Liver (tissue), 9 donors: Measurements from ENCODE around the gene AMZ1. TPM values are rescaled to one million over a fixed set of nuclear protein-coding genes. Genes with fewer than 3 reads are reported as not detected.
A peak's percentile ranks its signal among the peaks of the same experiment; 100 is the strongest.

Experiments used
- DNase-seq: peaks from one replicate; pipeline ENCODE4 v3.0.0-alpha.2; 2017; ENCODE audit warnings: low spot score
- H3K27ac ChIP-seq, 2 donors: one replicate each; pipeline ENCODE4 v1.7.0; 2013; ENCODE audit warnings: inconsistent platforms in 2 of 2, low read length in 2 of 2, control low read depth in 1 of 2, low read depth in 1 of 2, mild to moderate bottlenecking in 1 of 2
- H3K27me3 ChIP-seq, 4 donors: one replicate each; pipeline versions ENCODE4 v1.6.1 to v1.7.0; 2013; ENCODE audit warnings: low read length in 3 of 4, inconsistent platforms in 1 of 4, mild to moderate bottlenecking in 1 of 4, moderate library complexity in 1 of 4; ENCODE audit not compliant: control insufficient read depth in 4 of 4, insufficient read depth in 4 of 4
- H3K36me3 ChIP-seq, 4 donors: one replicate each; pipeline versions ENCODE4 v1.6.1 to v1.7.0; 2013; ENCODE audit warnings: low read length in 3 of 4, mild to moderate bottlenecking in 3 of 4, low read depth in 1 of 4, moderate library complexity in 1 of 4; ENCODE audit not compliant: control insufficient read depth in 4 of 4, insufficient read depth in 3 of 4
- H3K4me1 ChIP-seq, 4 donors: one replicate each; pipeline versions ENCODE4 v1.6.1 to v1.7.0; 2013; ENCODE audit warnings: low read length in 3 of 4, mild to moderate bottlenecking in 3 of 4, moderate library complexity in 1 of 4; ENCODE audit not compliant: control insufficient read depth in 4 of 4, insufficient read depth in 4 of 4
- H3K4me3 ChIP-seq, 3 donors: one replicate each; pipeline versions ENCODE4 v1.6.1 to v1.7.0; 2013; ENCODE audit warnings: low read length in 3 of 3, control low read depth in 1 of 3, low read depth in 1 of 3, mild to moderate bottlenecking in 1 of 3
- H3K9ac ChIP-seq, 2 donors: one replicate each; pipeline ENCODE4 v1.7.0; 2013; ENCODE audit warnings: low read length in 2 of 2, mild to moderate bottlenecking in 2 of 2, moderate library complexity in 2 of 2, control low read depth in 1 of 2, low read depth in 1 of 2
- H3K9me3 ChIP-seq, 4 donors: one replicate each; pipeline versions ENCODE4 v1.6.1 to v1.7.0; 2013; ENCODE audit warnings: low read length in 3 of 4; ENCODE audit not compliant: control insufficient read depth in 4 of 4
- ATF3 ChIP-seq: IDR thresholded peaks from 2 replicates; pipeline ENCODE4 v1.6.1; 2016; ENCODE audit warnings: antibody characterized with exemption
- CTCF ChIP-seq: fragments of 150-350 bp; IDR thresholded peaks from 2 replicates; pipeline ENCODE4 v1.5.1; 2017; ENCODE audit warnings: improper control_type of control experiment, low read depth, low read length; ENCODE audit not compliant: missing input control
- EGR1 ChIP-seq, 2 donors: IDR thresholded peaks; 2 replicates each; pipeline ENCODE4 v1.6.1; 2016 to 2018; ENCODE audit warnings: antibody characterized with exemption in 2 of 2, low read depth in 2 of 2
- FOXA1 ChIP-seq: IDR thresholded peaks from 2 replicates; pipeline ENCODE4 v1.6.1; 2016; ENCODE audit warnings: antibody characterized with exemption
- FOXA2 ChIP-seq: IDR thresholded peaks from 2 replicates; pipeline ENCODE4 v1.6.1; 2016; ENCODE audit warnings: antibody characterized with exemption
- GABPA ChIP-seq, 2 donors: IDR thresholded peaks in 1 of 2; conservative IDR thresholded peaks in 1 of 2; 2 replicates each; pipeline ENCODE4 v1.6.1; 2016; ENCODE audit warnings: antibody characterized with exemption in 2 of 2, mild to moderate bottlenecking in 1 of 2, moderate library complexity in 1 of 2
- HNF4A ChIP-seq, 2 donors: conservative IDR thresholded peaks; 2 replicates each; pipeline ENCODE4 v1.6.1; 2016; ENCODE audit warnings: antibody characterized with exemption in 2 of 2, mild to moderate bottlenecking in 2 of 2
- HNF4G ChIP-seq: IDR thresholded peaks from 2 replicates; pipeline ENCODE4 v1.6.1; 2016; ENCODE audit warnings: antibody characterized with exemption
- JUND ChIP-seq, 2 donors: IDR thresholded peaks; 2 replicates each; pipeline ENCODE4 v1.6.1; 2016; ENCODE audit warnings: antibody characterized with exemption in 2 of 2
- MAX ChIP-seq: IDR thresholded peaks from 2 replicates; pipeline ENCODE4 v1.6.1; 2016; ENCODE audit warnings: antibody characterized with exemption
- NR2F2 ChIP-seq: IDR thresholded peaks from 2 replicates; pipeline ENCODE4 v1.6.1; 2016; ENCODE audit warnings: antibody characterized with exemption
- RAD21 ChIP-seq, 2 donors: IDR thresholded peaks; 2 replicates each; pipeline ENCODE4 v1.6.1; 2016; ENCODE audit warnings: antibody characterized with exemption in 2 of 2, mild to moderate bottlenecking in 2 of 2
- REST ChIP-seq: IDR thresholded peaks from 2 replicates; pipeline ENCODE4 v1.6.1; 2016; ENCODE audit warnings: antibody characterized with exemption, mild to moderate bottlenecking
- RXRA ChIP-seq, 2 donors: IDR thresholded peaks; 2 replicates each; pipeline ENCODE4 v1.6.1; 2017 to 2018; ENCODE audit warnings: antibody characterized with exemption in 2 of 2, mild to moderate bottlenecking in 1 of 2
- SP1 ChIP-seq: IDR thresholded peaks from 2 replicates; pipeline ENCODE4 v1.6.1; 2018; ENCODE audit warnings: antibody characterized with exemption, mild to moderate bottlenecking
- TAF1 ChIP-seq: conservative IDR thresholded peaks from 2 replicates; pipeline ENCODE4 v1.6.1; 2016; ENCODE audit warnings: antibody characterized with exemption, mild to moderate bottlenecking
- YY1 ChIP-seq: IDR thresholded peaks from 2 replicates; pipeline ENCODE4 v1.6.1; 2016; ENCODE audit warnings: antibody characterized with exemption, mild to moderate bottlenecking
- ZBTB33 ChIP-seq: IDR thresholded peaks from 2 replicates; pipeline ENCODE4 v1.6.1; 2016; ENCODE audit warnings: antibody characterized with exemption
- WGBS: extraction: QIAGEN DNeasy Blood & Tissue Kit; methylation state at CpG from one replicate; pipeline ENCODE4 v1.1.7; 2013; 5-methylcytosine and 5-hydroxymethylcytosine counted together
- polyA plus RNA-seq, 2 donors: library from polyadenylated mRNA; stranded (reverse) in 1 of 2; unstranded in 1 of 2; fragments of 200-250 nt in 1 of 2; fragments of >200 nt in 1 of 2; fragmentation: Nextera tagmentation in 1 of 2; extraction: Ambion mirVana in 1 of 2; gene quantifications; one replicate each; pipeline versions ENCODE4 v1.2.1 to v1.2.3, GENCODE V29; 2013 to 2015
- total RNA-seq, 2 donors: library from RNA; depleted of rRNA; stranded (reverse); fragments of >200 nt; gene quantifications; one replicate each; pipeline ENCODE4 v1.2.3, GENCODE V29; 2014
- donor health status: healthy.
- donor health status: healthy.
- donor health status: healthy.
- donor health status: healthy.
- donor health status: healthy.

AMZ1 gene
- total and polyA plus RNA-seq, 4 donors = 0.10 to 1.3 (median 1.1) TPM; not detected in 1

- Histone ChIP-seq H3K27me3 (no peaks in the 10 kb centered on the region), H3K9ac (no peak overlapping the region), H3K9me3 (no peaks in the 10 kb centered on the region), H3K27ac (no peak overlapping the region), H3K4me3 (no peak overlapping the region), H3K36me3 (peaks cover 0 to 6% (median 1%) of the 10 kb centered on the region in 4 donors), H3K4me1 (peaks cover 0 to 4% (median 0%) of the 10 kb centered on the region in 4 donors)
- TF ChIP-seq ZBTB33 = no peak
- no peak for TF ChIP-seq TAF1
- TF ChIP-seq YY1 = no peak
- no peak for TF ChIP-seq HNF4G
- TF ChIP-seq FOXA1 = no peak
- TF ChIP-seq CTCF = no peak
- no peak for TF ChIP-seq RXRA (IDR thresholded peaks at IDR 0.05)
- TF ChIP-seq RAD21 (IDR thresholded peaks at IDR 0.05) = no peak
- TF ChIP-seq JUND (IDR thresholded peaks at IDR 0.05) = no peak
- no peak for TF ChIP-seq EGR1 (IDR thresholded peaks at IDR 0.05; ENCODE audit: low read depth in 2 of 2)
- no peak for TF ChIP-seq REST
- TF ChIP-seq HNF4A (conservative IDR thresholded peaks at IDR 0.05) = no peak
- TF ChIP-seq MAX = no peak
- TF ChIP-seq FOXA2 = no peak
- TF ChIP-seq GABPA (IDR thresholded peaks at IDR 0.05 in 1 of 2, conservative IDR thresholded peaks at IDR 0.05 in 1 of 2) = no peak
- TF ChIP-seq ATF3 = no peak
- no peak for TF ChIP-seq NR2F2
- TF ChIP-seq SP1 = no peak
- DNase-seq = peak; percentile 77
- 67% methylated on average over 33 of the region's 33 CpGs for WGBS
These were observed 47.0 kb downstream of the AMZ1 start for GRCh38 chr7:2734751-2735571.
